Astrocyte (in vitro differentiated cells and primary cell): ENCODE measurements around the gene PRDM11. TPM values are rescaled to one million over a fixed set of nuclear protein-coding genes. Genes with fewer than 3 reads are reported as not detected.

Experiments
- DNase-seq: peaks from one replicate; pipeline ENCODE4 v3.0.0-alpha.2; 2010; ENCODE audit warnings: low read depth
- FAIRE-seq: peaks from 2 replicates; lab custom pipeline; 2011; peaks lifted over from hg19 to GRCh38; lab: Jason Lieb, UNC
- H2AFZ ChIP-seq: 2 replicates; pipeline ENCODE4 v1.6.0; 2012; ENCODE audit warnings: low read depth, low read length, inconsistent platforms
- H3K27ac ChIP-seq: 2 replicates; pipeline ENCODE4 v1.5.1; 2011; ENCODE audit warnings: low read depth, low read length, inconsistent platforms
- H3K27me3 ChIP-seq: 2 replicates; pipeline ENCODE4 v1.6.0; 2011; ENCODE audit warnings: low read length, inconsistent platforms; ENCODE audit not compliant: insufficient read depth
- H3K36me3 ChIP-seq: 2 replicates; pipeline ENCODE4 v1.5.1; 2011; ENCODE audit warnings: low read length, inconsistent platforms; ENCODE audit not compliant: insufficient read depth
- H3K4me1 ChIP-seq: 2 replicates; pipeline ENCODE4 v1.5.1; 2011; ENCODE audit warnings: low read length, inconsistent platforms; ENCODE audit not compliant: insufficient read depth
- H3K4me2 ChIP-seq: 2 replicates; pipeline ENCODE4 v1.6.0; 2012; ENCODE audit warnings: low read length, inconsistent platforms
- H3K4me3 ChIP-seq: 2 replicates; pipeline ENCODE4 v1.5.1; 2011; ENCODE audit warnings: low read depth, mild to moderate bottlenecking, low read length, inconsistent platforms; ENCODE audit not compliant: insufficient read depth
- H3K79me2 ChIP-seq: 2 replicates; pipeline ENCODE4 v1.6.0; 2012; ENCODE audit warnings: mild to moderate bottlenecking, low read length, inconsistent platforms; ENCODE audit not compliant: insufficient read depth
- H3K9ac ChIP-seq: 2 replicates; pipeline ENCODE4 v1.6.0; 2012; ENCODE audit warnings: mild to moderate bottlenecking, low read length, inconsistent platforms
- H3K9me3 ChIP-seq: 2 replicates; pipeline ENCODE4 v1.5.1; 2012; ENCODE audit warnings: low read depth, mild to moderate bottlenecking, low read length, inconsistent platforms; ENCODE audit not compliant: insufficient read depth
- H4K20me1 ChIP-seq: 2 replicates; pipeline ENCODE4 v1.6.0; 2012; ENCODE audit warnings: low read length, inconsistent platforms; ENCODE audit not compliant: insufficient read depth
- H3K27ac Mint-ChIP-seq: one replicate; pipeline ENCODE4 v1.8.0; 2021; ENCODE audit warnings: mild to moderate bottlenecking, mixed read lengths; ENCODE audit not compliant: unreplicated experiment
- H3K27me3 Mint-ChIP-seq: one replicate; pipeline ENCODE4 v1.8.0; 2021; ENCODE audit warnings: low read depth, mixed read lengths; ENCODE audit not compliant: unreplicated experiment
- H3K36me3 Mint-ChIP-seq: one replicate; pipeline ENCODE4 v1.8.0; 2021; ENCODE audit warnings: low read depth, mixed read lengths; ENCODE audit not compliant: unreplicated experiment
- H3K4me1 Mint-ChIP-seq: one replicate; pipeline ENCODE4 v1.8.0; 2021; ENCODE audit warnings: low read depth, mixed read lengths; ENCODE audit not compliant: unreplicated experiment
- H3K4me3 Mint-ChIP-seq: one replicate; pipeline ENCODE4 v1.8.0; 2021; ENCODE audit warnings: mild to moderate bottlenecking, moderate library complexity, mixed read lengths; ENCODE audit not compliant: unreplicated experiment
- H3K9me3 Mint-ChIP-seq: one replicate; pipeline ENCODE4 v1.8.0; 2021; ENCODE audit warnings: mild to moderate bottlenecking, mixed read lengths; ENCODE audit not compliant: unreplicated experiment
- EZH2 ChIP-seq: IDR thresholded peaks from 2 replicates; pipeline ENCODE4 v1.6.1; 2012; ENCODE audit warnings: mild to moderate bottlenecking, low read length, inconsistent platforms; ENCODE audit not compliant: insufficient read depth
- total RNA-seq: library from RNA; stranded (reverse); gene quantifications from 2 replicates; pipeline ENCODE4 v1.2.1, GENCODE V29; 2021
- TF ChIP-seq, protein P1 (sequence below): IDR thresholded peaks from 2 replicates; pipeline ENCODE4 v1.5.1; 2011; ENCODE audit warnings: low read depth, mild to moderate bottlenecking, inconsistent platforms, low read length, moderate library complexity; ENCODE audit not compliant: insufficient read depth

PRDM11 gene
- total RNA-seq, 1 donor from 2014 or later, result 9.1 TPM

DNA sequence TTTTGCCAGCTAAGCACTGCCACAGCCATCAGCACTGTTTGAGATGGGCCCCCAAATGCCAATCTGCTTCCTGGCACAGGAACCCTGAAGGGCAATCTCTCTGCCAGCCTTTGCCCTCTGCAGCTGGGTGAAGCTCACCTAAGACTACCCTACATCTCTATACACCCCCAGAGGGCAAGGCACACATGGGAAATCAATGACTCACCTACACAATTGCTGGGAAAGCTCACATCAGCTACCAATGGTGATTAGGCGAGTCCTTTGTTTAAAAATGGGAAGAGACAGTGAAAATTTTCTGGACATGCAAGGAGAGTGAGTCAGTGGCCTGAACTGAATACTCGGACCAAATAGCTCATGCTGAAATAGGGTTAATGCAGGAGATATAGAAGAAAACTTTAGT, 12.6 kb upstream of the PRDM11 start:
- no peaks in the 10 kb centered on the region for H3K4me1 Mint-ChIP-seq
- peaks cover 2% of the 10 kb centered on the region for H3K9me3 Mint-ChIP-seq
- H3K27me3 Mint-ChIP-seq, result peaks cover 48% of the 10 kb centered on the region
- Histone ChIP-seq H3K27ac (no peak overlapping the region), H3K4me1 (no peaks in the 10 kb centered on the region), H3K9ac (no peak overlapping the region), H4K20me1 (no peaks in the 10 kb centered on the region), H3K79me2 (no peaks in the 10 kb centered on the region), H3K4me2 (no peak overlapping the region), H3K36me3 (no peaks in the 10 kb centered on the region), H3K9me3 (no peaks in the 10 kb centered on the region), H3K27me3 (peaks cover 26% of the 10 kb centered on the region), H3K4me3 (no peak overlapping the region), H2AFZ (no peak overlapping the region)
- TF ChIP-seq, protein P1, sequence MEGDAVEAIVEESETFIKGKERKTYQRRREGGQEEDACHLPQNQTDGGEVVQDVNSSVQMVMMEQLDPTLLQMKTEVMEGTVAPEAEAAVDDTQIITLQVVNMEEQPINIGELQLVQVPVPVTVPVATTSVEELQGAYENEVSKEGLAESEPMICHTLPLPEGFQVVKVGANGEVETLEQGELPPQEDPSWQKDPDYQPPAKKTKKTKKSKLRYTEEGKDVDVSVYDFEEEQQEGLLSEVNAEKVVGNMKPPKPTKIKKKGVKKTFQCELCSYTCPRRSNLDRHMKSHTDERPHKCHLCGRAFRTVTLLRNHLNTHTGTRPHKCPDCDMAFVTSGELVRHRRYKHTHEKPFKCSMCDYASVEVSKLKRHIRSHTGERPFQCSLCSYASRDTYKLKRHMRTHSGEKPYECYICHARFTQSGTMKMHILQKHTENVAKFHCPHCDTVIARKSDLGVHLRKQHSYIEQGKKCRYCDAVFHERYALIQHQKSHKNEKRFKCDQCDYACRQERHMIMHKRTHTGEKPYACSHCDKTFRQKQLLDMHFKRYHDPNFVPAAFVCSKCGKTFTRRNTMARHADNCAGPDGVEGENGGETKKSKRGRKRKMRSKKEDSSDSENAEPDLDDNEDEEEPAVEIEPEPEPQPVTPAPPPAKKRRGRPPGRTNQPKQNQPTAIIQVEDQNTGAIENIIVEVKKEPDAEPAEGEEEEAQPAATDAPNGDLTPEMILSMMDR, result no peak
- no peak for TF ChIP-seq EZH2
- DNase-seq (no peak), FAIRE-seq (no peak)
- H3K36me3 Mint-ChIP-seq, result no peaks in the 10 kb centered on the region
- H3K27ac Mint-ChIP-seq, result no peak overlapping the region
- H3K4me3 Mint-ChIP-seq, result no peak overlapping the region

DNA sequence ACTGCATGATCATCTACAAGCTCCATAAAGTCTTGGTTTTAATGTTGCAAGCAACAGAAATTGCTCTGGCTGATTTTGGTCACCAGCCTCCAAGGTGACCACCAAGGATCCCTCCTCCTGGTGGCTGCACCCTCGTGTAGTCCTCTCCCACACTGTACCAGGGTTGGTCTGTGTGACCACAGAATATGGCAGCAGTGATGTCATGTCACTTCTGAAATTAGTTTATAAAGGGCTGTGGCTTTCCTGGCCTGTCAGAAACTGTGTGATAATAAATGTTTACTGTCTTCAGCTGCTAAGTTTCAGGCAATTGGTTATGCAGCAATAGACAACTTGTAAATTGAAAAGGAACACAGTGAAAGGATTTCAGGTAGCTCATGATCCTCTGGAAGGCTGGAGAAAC, 5.3 kb upstream of the PRDM11 start:
- no peaks in the 10 kb centered on the region for H3K79me2 ChIP-seq
- H4K20me1 ChIP-seq, result no peaks in the 10 kb centered on the region
- no peak overlapping the region for H3K4me2 ChIP-seq
- no peaks in the 10 kb centered on the region for H3K36me3 Mint-ChIP-seq
- no peaks in the 10 kb centered on the region for H3K36me3 ChIP-seq
- no peak overlapping the region for H3K27ac ChIP-seq
- DNase-seq (no peak), FAIRE-seq (no peak)
- H3K9me3 Mint-ChIP-seq, result peaks cover 2% of the 10 kb centered on the region
- peaks cover 8% of the 10 kb centered on the region for H3K4me1 ChIP-seq
- H3K9me3 ChIP-seq, result no peaks in the 10 kb centered on the region
- peaks cover 3% of the 10 kb centered on the region for H3K4me1 Mint-ChIP-seq
- no peak overlapping the region for H3K27ac Mint-ChIP-seq
- no peak overlapping the region for H3K4me3 Mint-ChIP-seq
- no peak overlapping the region for H3K9ac ChIP-seq
- H3K27me3 Mint-ChIP-seq, result peaks cover 63% of the 10 kb centered on the region
- H3K27me3 ChIP-seq, result peaks cover 36% of the 10 kb centered on the region
- TF ChIP-seq EZH2, result no peak
- TF ChIP-seq, protein P1, result no peak
- no peak overlapping the region for H2AFZ ChIP-seq
- H3K4me3 ChIP-seq, result no peak overlapping the region

DNA sequence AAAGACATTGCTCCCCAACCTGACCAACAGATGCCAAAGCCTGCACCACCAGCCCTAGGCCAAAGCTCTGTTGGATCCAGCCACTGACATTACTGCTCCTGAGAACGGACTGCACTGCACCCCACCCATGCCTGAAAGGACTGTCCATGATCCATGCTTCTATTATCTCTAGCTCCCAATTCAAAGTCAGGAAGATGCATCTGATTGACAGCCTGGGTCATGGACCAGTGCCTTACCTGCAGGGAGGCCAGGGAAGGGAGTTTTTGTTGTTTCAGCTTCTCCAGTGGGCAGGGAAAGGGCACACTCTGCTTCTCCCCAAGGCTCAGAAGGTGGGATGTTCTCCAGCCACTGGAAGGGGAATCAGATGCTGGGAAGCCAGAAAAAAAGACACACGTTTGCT, 4.8 kb upstream of the PRDM11 start:
- Mint-ChIP-seq H3K27me3 (peaks cover 61% of the 10 kb centered on the region), H3K4me3 (no peak overlapping the region), H3K36me3 (no peaks in the 10 kb centered on the region), H3K9me3 (peaks cover 2% of the 10 kb centered on the region), H3K27ac (no peak overlapping the region), H3K4me1 (peaks cover 3% of the 10 kb centered on the region)
- H2AFZ ChIP-seq, result no peak overlapping the region
- H4K20me1 ChIP-seq, result no peaks in the 10 kb centered on the region
- FAIRE-seq, result no peak
- H3K27me3 ChIP-seq, result peaks cover 31% of the 10 kb centered on the region
- no peak for DNase-seq
- H3K4me2 ChIP-seq, result no peak overlapping the region
- peaks cover 8% of the 10 kb centered on the region for H3K4me1 ChIP-seq
- no peaks in the 10 kb centered on the region for H3K79me2 ChIP-seq
- TF ChIP-seq, protein P1, result no peak
- TF ChIP-seq EZH2, result no peak
- no peak overlapping the region for H3K4me3 ChIP-seq
- no peak overlapping the region for H3K27ac ChIP-seq
- H3K9me3 ChIP-seq, result no peaks in the 10 kb centered on the region
- no peak overlapping the region for H3K9ac ChIP-seq
- H3K36me3 ChIP-seq, result no peaks in the 10 kb centered on the region
